ENCODE measurements around the gene SHISAL2A.

- no peak for TF ChIP-seq CTCF (IDR thresholded peaks at IDR 0.05)
- no peak for TF ChIP-seq POLR2A (IDR thresholded peaks at IDR 0.05)
- no peak for TF ChIP-seq POLR2AphosphoS5 (IDR thresholded peaks at IDR 0.05)
These were observed 18.9 kb downstream of the SHISAL2A start for GRCh38 chr1:52651904-52652303.
